Measurements from ENCODE around the gene AURKA. TPM values are rescaled to one million over a fixed set of nuclear protein-coding genes. Genes with fewer than 3 reads are reported as not detected.

Gene AURKA
- total and polyA plus RNA-seq, 4 donors, result 7.9 to 10.0 (median 9.3) TPM

DNA sequence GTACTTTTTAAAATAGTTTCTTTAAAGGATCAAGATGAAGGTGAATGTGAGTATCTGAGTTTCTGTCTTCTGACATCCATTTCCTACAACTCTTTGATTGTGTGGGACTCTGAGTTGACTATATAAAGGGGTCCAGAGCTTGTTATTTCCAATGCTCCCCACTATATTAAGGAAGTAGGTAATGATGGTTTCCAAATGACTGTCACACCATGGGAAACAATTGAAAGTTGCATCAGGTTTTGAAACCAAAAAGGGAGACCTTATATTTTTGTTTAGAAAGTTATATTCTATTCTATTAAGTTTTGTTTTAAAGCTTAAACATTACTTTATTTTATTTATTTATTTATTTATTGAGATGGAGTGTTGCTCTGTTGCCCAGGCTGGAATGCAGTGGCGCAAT, 31.2 kb upstream of the AURKA start:
- H3K4me1 ChIP-seq (ENCODE audit: control insufficient read depth, insufficient read depth, low read length), result peaks cover 2% of the 10 kb centered on the region
- no CpG with 5 or more reads among the region's 1 CpG for WGBS (ENCODE audit: insufficient coverage)
- no peaks in the 10 kb centered on the region for H3K9me3 ChIP-seq (ENCODE audit: control insufficient read depth, insufficient read depth, low read length)
- DNase-seq (ENCODE audit: low read depth in 4 of 6, low spot score in 6 of 6), result no peak
- H3K27me3 ChIP-seq (ENCODE audit: control insufficient read depth, insufficient read depth, low read length), result no peaks in the 10 kb centered on the region
- H3K4me3 ChIP-seq (ENCODE audit: low read depth, low read length), result no peak overlapping the region
- H3K36me3 ChIP-seq (ENCODE audit: control insufficient read depth, insufficient read depth, low read length), result peaks cover 2% of the 10 kb centered on the region
- no peak overlapping the region for H3K27ac ChIP-seq (ENCODE audit: low read depth, low read length)

DNA sequence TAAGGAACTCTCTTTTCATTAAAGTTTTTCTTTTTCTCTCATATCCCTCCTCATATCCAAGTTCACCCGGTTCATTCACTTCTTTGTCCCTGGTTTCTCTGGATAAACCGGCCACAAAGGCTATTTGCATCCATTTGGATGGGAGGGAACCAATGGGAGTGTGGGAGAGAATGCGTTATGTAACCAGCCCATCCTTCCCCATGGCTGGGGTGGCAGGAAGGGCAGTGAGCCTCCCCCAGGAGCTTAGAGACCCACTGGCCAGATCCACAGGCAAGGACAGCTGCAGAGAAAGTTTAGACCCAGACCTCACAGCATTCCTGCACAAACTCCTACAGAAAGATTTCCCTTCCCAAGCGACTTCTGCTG, 30.8 kb upstream of the AURKA start:
- 40% methylated on average over 1 of the region's 4 CpGs for WGBS (ENCODE audit: insufficient coverage)
- peaks cover 2% of the 10 kb centered on the region for H3K4me1 ChIP-seq (ENCODE audit: control insufficient read depth, insufficient read depth, low read length)
- DNase-seq (ENCODE audit: low read depth in 4 of 6, low spot score in 6 of 6), result no peak
- H3K9me3 ChIP-seq (ENCODE audit: control insufficient read depth, insufficient read depth, low read length), result no peaks in the 10 kb centered on the region
- no peaks in the 10 kb centered on the region for H3K27me3 ChIP-seq (ENCODE audit: control insufficient read depth, insufficient read depth, low read length)
- no peak overlapping the region for H3K4me3 ChIP-seq (ENCODE audit: low read depth, low read length)
- peaks cover 2% of the 10 kb centered on the region for H3K36me3 ChIP-seq (ENCODE audit: control insufficient read depth, insufficient read depth, low read length)
- peak overlapping the region; percentile 16 for H3K27ac ChIP-seq (ENCODE audit: low read depth, low read length)

DNA sequence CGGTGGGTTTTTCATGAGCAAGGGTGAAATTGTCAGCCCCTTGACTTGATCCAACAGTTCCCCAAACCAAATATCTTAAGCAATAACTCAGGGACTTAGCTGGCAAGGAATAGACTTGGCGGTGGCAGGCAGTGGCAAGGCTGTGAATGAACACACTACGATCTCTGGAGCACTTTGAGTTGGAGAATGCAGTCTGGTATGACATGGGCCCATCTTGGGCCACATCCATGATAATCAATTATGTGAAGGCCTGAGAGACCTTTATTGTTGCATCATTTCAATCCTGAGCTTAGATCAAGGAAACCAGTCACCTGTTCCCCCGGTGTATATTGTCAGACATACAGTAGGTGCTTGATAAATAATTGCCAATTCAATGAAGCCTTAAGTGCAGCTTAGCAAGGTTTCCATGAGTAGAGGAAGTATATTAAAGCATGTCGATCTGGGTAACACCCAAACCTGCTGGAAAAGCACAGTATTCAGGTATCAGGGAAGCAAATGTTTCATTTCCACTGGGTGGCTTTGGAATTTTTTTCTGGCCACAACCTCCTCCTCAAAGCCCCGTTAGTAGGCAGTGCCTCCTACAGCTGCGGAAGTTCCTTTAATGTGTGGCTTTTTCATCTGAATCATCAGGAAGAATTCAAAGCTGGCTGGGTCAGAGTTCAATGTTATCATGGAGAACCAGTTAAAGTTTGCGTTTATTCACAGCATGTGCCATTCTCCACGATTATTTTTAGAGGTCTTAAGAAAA, 30.2 kb upstream of the AURKA start:
- DNase-seq (ENCODE audit: low read depth in 4 of 6, low spot score in 6 of 6), result peak in 1 of 6 donors; percentile 21
- H3K36me3 ChIP-seq (ENCODE audit: control insufficient read depth, insufficient read depth, low read length), result peaks cover 2% of the 10 kb centered on the region
- 88% methylated on average over 5 of the region's 9 CpGs for WGBS (ENCODE audit: insufficient coverage)

DNA sequence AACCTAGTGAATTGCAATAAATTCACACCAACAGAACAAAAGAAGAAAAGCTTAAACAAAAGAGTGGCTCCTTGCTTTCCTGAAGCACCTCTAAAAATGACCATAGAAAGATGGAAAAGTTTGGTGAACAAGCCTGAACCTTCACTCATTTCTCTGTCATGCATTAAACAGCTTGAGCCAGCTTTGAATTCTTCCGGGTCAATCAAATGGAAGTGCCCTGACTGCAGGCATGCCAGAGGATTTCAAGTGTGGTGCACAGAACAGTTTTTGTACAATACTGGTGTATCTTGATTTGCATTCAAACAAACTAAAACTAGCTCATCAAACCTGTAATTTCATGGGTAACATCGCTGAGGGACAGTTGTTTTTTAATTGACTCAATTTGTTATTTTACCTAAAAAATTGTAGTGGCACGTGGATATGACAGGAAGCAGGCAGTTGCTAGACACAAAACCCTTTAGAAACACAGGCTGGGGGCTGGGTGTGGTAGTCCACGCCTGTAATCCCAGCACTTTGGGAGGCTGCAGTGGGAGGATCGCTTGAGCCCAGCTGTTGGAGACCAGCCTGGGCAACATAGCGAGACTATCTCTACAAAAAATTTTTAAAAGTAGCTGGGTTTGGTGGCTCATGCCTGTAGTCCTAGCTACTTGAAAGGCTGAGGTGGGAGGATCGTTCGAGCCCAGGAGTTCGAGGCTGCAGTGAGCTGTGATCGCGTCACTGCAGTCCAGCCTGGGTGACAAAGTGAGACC, 29.1 kb upstream of the AURKA start:
- no peak for DNase-seq (ENCODE audit: low read depth in 4 of 6, low spot score in 6 of 6)
- Histone ChIP-seq H3K36me3 (ENCODE audit: control insufficient read depth, insufficient read depth, low read length) (peaks cover 2% of the 10 kb centered on the region), H3K4me3 (ENCODE audit: low read depth, low read length) (no peak overlapping the region), H3K27me3 (ENCODE audit: control insufficient read depth, insufficient read depth, low read length) (no peaks in the 10 kb centered on the region), H3K27ac (ENCODE audit: low read depth, low read length) (no peak overlapping the region), H3K4me1 (ENCODE audit: control insufficient read depth, insufficient read depth, low read length) (peaks cover 2% of the 10 kb centered on the region), H3K9me3 (ENCODE audit: control insufficient read depth, insufficient read depth, low read length) (no peaks in the 10 kb centered on the region)
- 91% methylated on average over 5 of the region's 11 CpGs for WGBS (ENCODE audit: insufficient coverage)

More for the DNA sequence above, 30.2 kb upstream of the AURKA start:
- H3K27ac ChIP-seq (ENCODE audit: low read depth, low read length), result peak overlapping the region; percentile 16
- H3K4me1 ChIP-seq (ENCODE audit: control insufficient read depth, insufficient read depth, low read length), result peaks cover 2% of the 10 kb centered on the region
- no peak overlapping the region for H3K4me3 ChIP-seq (ENCODE audit: low read depth, low read length)
- H3K27me3 ChIP-seq (ENCODE audit: control insufficient read depth, insufficient read depth, low read length), result no peaks in the 10 kb centered on the region
- H3K9me3 ChIP-seq (ENCODE audit: control insufficient read depth, insufficient read depth, low read length), result no peaks in the 10 kb centered on the region

DNA sequence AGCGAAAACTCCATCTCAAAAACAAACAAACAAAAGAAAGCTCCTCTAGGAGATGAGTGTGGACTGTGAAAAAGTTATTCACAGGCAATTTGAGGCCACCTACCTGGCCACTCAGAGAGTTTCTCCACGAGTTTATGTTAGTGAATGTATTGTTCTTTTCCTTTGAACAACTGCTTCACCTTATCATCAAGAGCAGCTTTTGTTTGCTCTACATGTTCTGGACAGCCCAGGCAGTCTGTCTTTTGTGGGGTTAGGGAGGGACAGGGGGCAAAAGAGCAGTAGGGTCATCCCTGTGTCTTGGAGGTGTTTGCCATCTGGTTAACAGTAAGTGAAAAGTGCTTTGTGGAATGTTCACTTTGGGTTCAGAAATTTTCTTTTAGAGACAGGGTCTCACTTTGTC, 28.0 kb upstream of the AURKA start:
- DNase-seq (ENCODE audit: low read depth in 4 of 6, low spot score in 6 of 6), result no peak
- Histone ChIP-seq H3K4me1 (ENCODE audit: control insufficient read depth, insufficient read depth, low read length) (peaks cover 2% of the 10 kb centered on the region), H3K27me3 (ENCODE audit: control insufficient read depth, insufficient read depth, low read length) (no peaks in the 10 kb centered on the region), H3K27ac (ENCODE audit: low read depth, low read length) (no peak overlapping the region), H3K9me3 (ENCODE audit: control insufficient read depth, insufficient read depth, low read length) (no peaks in the 10 kb centered on the region), H3K4me3 (ENCODE audit: low read depth, low read length) (no peak overlapping the region), H3K36me3 (ENCODE audit: control insufficient read depth, insufficient read depth, low read length) (peaks cover 2% of the 10 kb centered on the region)
- no CpG with 5 or more reads among the region's 2 CpGs for WGBS (ENCODE audit: insufficient coverage)

DNA sequence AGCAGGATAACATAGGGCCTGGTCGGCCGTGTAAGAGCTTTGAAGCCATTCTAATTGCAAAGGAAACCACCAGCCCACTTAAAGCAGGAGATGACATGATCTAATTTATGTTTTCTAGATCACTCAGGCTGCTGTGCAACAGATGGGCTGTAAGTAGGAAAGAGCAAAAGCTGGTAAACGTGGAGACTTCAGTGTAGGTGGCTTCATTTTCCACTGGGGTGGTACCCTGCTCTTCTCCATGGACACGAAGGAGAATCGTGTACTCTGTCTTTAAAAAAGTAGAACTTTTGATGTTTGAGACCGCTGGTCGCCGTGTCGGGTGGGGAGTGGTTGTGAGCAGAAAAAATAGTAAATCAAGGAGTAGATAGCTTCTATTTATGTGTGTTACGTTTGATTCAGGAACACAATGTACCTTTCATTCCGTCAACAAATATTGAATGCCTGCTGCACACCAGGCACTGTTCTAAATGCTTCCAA, 26.4 kb upstream of the AURKA start:
- no peak for DNase-seq (ENCODE audit: low read depth in 4 of 6, low spot score in 6 of 6)
- H3K4me3 ChIP-seq (ENCODE audit: low read depth, low read length), result no peak overlapping the region
- H3K4me1 ChIP-seq (ENCODE audit: control insufficient read depth, insufficient read depth, low read length), result peaks cover 2% of the 10 kb centered on the region
- no peaks in the 10 kb centered on the region for H3K27me3 ChIP-seq (ENCODE audit: control insufficient read depth, insufficient read depth, low read length)
- no peaks in the 10 kb centered on the region for H3K9me3 ChIP-seq (ENCODE audit: control insufficient read depth, insufficient read depth, low read length)
- 85% methylated on average over 8 of the region's 11 CpGs for WGBS (ENCODE audit: insufficient coverage)
- H3K36me3 ChIP-seq (ENCODE audit: control insufficient read depth, insufficient read depth, low read length), result peaks cover 3% of the 10 kb centered on the region
- no peak overlapping the region for H3K27ac ChIP-seq (ENCODE audit: low read depth, low read length)

DNA sequence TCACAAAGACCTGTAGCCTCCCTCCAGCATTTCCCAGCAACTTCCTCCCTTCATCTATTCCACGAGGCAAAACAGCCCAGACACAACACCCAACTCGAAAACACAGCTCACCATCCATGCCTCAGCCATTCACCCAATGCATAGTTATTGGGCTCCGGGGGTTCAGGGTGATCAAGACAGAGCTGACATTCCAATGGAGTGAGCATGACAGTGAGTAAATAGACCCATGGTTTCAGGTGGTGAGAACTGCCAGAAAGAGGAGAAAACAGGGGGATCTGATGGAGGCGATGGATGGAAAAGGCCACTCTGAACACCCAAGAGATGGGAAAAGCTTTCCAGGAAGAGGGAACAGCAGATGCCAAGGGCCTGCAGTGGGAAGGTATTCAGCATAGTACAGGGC, 25.9 kb upstream of the AURKA start:
- peaks cover 5% of the 10 kb centered on the region for H3K36me3 ChIP-seq (ENCODE audit: control insufficient read depth, insufficient read depth, low read length)
- no peak for DNase-seq (ENCODE audit: low read depth in 4 of 6, low spot score in 6 of 6)
- no peaks in the 10 kb centered on the region for H3K9me3 ChIP-seq (ENCODE audit: control insufficient read depth, insufficient read depth, low read length)
- H3K27me3 ChIP-seq (ENCODE audit: control insufficient read depth, insufficient read depth, low read length), result no peaks in the 10 kb centered on the region
- no peak overlapping the region for H3K27ac ChIP-seq (ENCODE audit: low read depth, low read length)
- WGBS (ENCODE audit: insufficient coverage), result 100% methylated on average over 2 of the region's 4 CpGs
- H3K4me3 ChIP-seq (ENCODE audit: low read depth, low read length), result no peak overlapping the region
- peaks cover 2% of the 10 kb centered on the region for H3K4me1 ChIP-seq (ENCODE audit: control insufficient read depth, insufficient read depth, low read length)

DNA sequence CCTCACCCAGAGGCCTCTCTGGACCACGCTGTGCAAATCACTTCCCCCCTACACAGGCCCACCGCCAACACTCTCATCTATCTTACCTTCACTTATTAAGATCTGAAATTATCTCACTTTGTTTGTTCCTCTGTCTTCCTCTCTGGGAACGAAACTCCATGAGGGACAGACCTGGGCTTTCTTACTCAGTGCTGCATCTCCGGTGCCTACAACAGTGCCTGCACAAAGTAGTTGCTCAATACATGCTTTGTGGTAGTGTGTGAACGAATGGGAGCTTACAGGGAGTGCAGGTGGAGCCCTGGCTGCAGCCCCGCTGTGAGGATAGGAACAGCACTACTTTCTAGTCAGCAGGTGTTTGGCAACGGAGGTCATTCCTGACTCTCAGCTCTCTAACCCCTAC, 25.4 kb upstream of the AURKA start:
- no peaks in the 10 kb centered on the region for H3K9me3 ChIP-seq (ENCODE audit: control insufficient read depth, insufficient read depth, low read length)
- H3K27me3 ChIP-seq (ENCODE audit: control insufficient read depth, insufficient read depth, low read length), result no peaks in the 10 kb centered on the region
- no peak overlapping the region for H3K27ac ChIP-seq (ENCODE audit: low read depth, low read length)
- H3K4me1 ChIP-seq (ENCODE audit: control insufficient read depth, insufficient read depth, low read length), result peaks cover 2% of the 10 kb centered on the region
- no peak for DNase-seq (ENCODE audit: low read depth in 4 of 6, low spot score in 6 of 6)
- peaks cover 9% of the 10 kb centered on the region for H3K36me3 ChIP-seq (ENCODE audit: control insufficient read depth, insufficient read depth, low read length)
- H3K4me3 ChIP-seq (ENCODE audit: low read depth, low read length), result no peak overlapping the region
- 94% methylated on average over 6 of the region's 7 CpGs for WGBS (ENCODE audit: insufficient coverage)

DNA sequence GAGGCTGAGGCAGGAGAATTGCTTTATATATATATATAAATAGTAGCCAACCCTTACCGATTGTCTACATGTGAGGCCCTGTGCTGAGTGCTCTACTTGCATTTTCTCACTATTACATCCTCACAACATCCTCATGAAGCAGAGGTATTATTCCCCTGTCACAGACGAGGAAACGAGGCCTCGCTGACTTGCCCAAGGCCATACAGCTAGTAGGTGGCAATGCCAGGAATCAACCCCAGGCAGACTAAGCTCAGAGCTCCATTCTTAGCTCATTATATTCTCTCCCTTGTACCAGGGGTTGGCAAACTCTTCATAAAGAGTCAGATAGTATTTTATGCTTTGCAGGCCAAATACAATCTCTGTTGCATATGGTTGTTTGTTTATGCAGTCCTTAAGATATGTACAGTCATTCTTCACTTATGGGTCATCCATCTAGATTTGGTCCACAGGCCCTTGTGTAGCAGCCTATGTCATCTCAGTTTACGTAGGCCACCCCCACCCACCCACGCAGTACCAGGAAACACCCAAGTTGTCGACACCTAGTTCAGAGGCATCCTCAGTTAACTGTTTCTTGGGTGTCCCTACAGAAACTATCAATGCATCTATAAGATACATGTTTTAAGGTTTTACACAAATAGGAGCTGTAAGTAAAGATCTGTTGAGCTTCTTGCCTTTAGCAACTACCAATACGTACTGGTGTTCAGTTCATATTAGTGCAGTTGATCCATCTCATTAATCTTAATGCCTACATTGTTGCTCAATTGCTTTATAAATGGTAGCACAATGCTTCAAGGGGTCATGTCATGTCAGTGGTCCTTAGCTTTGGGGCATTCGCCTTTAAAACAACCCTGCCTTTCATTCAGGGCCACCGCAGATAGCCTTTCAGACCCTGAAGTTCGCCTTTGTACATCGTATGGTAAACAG, 23.1 kb upstream of the AURKA start:
- Histone ChIP-seq H3K27ac (ENCODE audit: low read depth, low read length) (no peak overlapping the region), H3K27me3 (ENCODE audit: control insufficient read depth, insufficient read depth, low read length) (no peaks in the 10 kb centered on the region), H3K4me1 (ENCODE audit: control insufficient read depth, insufficient read depth, low read length) (no peaks in the 10 kb centered on the region), H3K4me3 (ENCODE audit: low read depth, low read length) (no peak overlapping the region), H3K36me3 (ENCODE audit: control insufficient read depth, insufficient read depth, low read length) (peaks cover 9% of the 10 kb centered on the region), H3K9me3 (ENCODE audit: control insufficient read depth, insufficient read depth, low read length) (no peaks in the 10 kb centered on the region)
- DNase-seq (ENCODE audit: low read depth in 4 of 6, low spot score in 6 of 6), result no peak
- WGBS (ENCODE audit: insufficient coverage), result 76% methylated on average over 8 of the region's 12 CpGs

Measured in spinal cord (tissue), 10 donors.